ENCODE measurements around the gene ZNF385D.

The ZNF385D gene

GRCh38 chr3:21592828-21593227 lies 158.2 kb downstream of the ZNF385D start:
- DNase-seq, result no peak

GRCh38 chr3:21587894-21588293 lies 163.1 kb downstream of the ZNF385D start:
- no peak for DNase-seq

GRCh38 chr3:21585216-21585740 lies 165.7 kb downstream of the ZNF385D start:
- no peak for DNase-seq

- no peak for DNase-seq
Measured at GRCh38 chr3:21573291-21573690, 177.7 kb downstream of the ZNF385D start.

GRCh38 chr3:21564531-21564930 lies 186.5 kb downstream of the ZNF385D start:
- DNase-seq, result no peak

GRCh38 chr3:21562243-21562642 lies 188.8 kb downstream of the ZNF385D start:
- no peak for DNase-seq

GRCh38 chr3:21561472-21561871 lies 189.5 kb downstream of the ZNF385D start:
- no peak for DNase-seq

GRCh38 chr3:21551019-21551418 lies 200.0 kb downstream of the ZNF385D start:
- peak; percentile 35 to 56 for DNase-seq

GRCh38 chr3:21544076-21544462 lies 206.9 kb downstream of the ZNF385D start:
- no peak for DNase-seq

- DNase-seq, result no peak
Measured at GRCh38 chr3:21543380-21544075, 207.5 kb downstream of the ZNF385D start.

- no peak for DNase-seq
Measured at GRCh38 chr3:21542656-21543379, 208.2 kb downstream of the ZNF385D start.

- DNase-seq, result no peak
Measured at GRCh38 chr3:21540265-21540664, 210.7 kb downstream of the ZNF385D start.

GRCh38 chr3:21534462-21534861 lies 216.5 kb downstream of the ZNF385D start:
- no peak for DNase-seq

GRCh38 chr3:21533002-21533401 lies 218.0 kb downstream of the ZNF385D start:
- DNase-seq, result peak; percentile 23 to 55

- DNase-seq, result peak in 1 of 2 donors; percentile 13
Measured at GRCh38 chr3:21531909-21532308, 219.1 kb downstream of the ZNF385D start.

GRCh38 chr3:21528291-21528995 lies 222.6 kb downstream of the ZNF385D start:
- no peak for DNase-seq

GRCh38 chr3:21526461-21526860 lies 224.5 kb downstream of the ZNF385D start:
- no peak for DNase-seq

- no peak for DNase-seq
Measured at GRCh38 chr3:21524133-21524532, 226.9 kb downstream of the ZNF385D start.

- no peak for DNase-seq
Measured at GRCh38 chr3:21520106-21520963, 230.7 kb downstream of the ZNF385D start.

GRCh38 chr3:21517184-21517583 lies 233.8 kb downstream of the ZNF385D start:
- DNase-seq, result no peak

GRCh38 chr3:21515417-21515816 lies 235.6 kb downstream of the ZNF385D start:
- DNase-seq, result no peak

GRCh38 chr3:21509731-21510470 lies 241.1 kb downstream of the ZNF385D start:
- peak; percentile 19 to 74 for DNase-seq

All from inflammatory macrophage (primary cell).